GM04503 (cell line): ENCODE data around the gene KRTAP10-4.
"Not testable (repeated sequence)": the region's sequence is repeated elsewhere in the genome, so short reads cannot be mapped to it uniquely, and the experiment has no call there.

Experiments used
- DNase-seq: peaks from one replicate; pipeline ENCODE4 v3.0.0-alpha.2; 2012; ENCODE audit warnings: low read depth

The KRTAP10-4 gene

DNA sequence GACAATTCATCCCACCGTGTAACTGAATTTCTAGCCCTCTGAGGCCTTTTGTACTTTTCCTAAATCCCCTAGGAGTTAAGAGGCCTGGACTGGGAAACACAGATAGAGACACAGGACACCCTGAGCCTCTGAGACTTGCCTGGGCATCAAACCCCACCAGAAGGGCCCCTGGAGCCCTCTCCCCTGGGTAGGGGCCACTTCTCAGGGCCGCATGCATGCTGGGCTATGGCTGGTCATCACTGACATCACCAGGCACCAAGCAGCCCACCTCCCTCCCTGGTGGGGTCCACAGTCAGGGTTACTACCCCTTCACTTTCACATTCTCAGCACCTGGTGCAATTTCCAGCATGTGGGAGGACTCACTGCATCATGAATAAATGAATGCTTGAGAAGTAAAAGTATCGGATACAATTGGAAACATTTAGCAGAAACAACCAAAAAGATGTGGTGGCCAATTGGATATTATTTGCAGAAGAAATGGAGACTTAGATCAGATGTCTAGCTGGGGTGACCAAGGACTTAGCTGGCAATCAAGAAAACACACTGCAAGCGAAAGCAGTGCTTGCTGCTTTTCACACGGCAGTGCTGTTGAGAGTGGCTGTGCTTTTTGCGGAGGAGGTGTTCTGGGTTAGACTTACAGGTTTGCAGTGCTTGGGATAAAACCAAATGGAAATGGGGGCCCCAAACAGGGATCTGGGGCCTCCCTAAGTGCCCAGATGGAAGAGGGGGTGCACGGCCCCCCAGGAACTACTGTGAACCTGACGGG is 25.9 kb downstream of the KRTAP10-4 start:
- DNase-seq, result no peak

DNA sequence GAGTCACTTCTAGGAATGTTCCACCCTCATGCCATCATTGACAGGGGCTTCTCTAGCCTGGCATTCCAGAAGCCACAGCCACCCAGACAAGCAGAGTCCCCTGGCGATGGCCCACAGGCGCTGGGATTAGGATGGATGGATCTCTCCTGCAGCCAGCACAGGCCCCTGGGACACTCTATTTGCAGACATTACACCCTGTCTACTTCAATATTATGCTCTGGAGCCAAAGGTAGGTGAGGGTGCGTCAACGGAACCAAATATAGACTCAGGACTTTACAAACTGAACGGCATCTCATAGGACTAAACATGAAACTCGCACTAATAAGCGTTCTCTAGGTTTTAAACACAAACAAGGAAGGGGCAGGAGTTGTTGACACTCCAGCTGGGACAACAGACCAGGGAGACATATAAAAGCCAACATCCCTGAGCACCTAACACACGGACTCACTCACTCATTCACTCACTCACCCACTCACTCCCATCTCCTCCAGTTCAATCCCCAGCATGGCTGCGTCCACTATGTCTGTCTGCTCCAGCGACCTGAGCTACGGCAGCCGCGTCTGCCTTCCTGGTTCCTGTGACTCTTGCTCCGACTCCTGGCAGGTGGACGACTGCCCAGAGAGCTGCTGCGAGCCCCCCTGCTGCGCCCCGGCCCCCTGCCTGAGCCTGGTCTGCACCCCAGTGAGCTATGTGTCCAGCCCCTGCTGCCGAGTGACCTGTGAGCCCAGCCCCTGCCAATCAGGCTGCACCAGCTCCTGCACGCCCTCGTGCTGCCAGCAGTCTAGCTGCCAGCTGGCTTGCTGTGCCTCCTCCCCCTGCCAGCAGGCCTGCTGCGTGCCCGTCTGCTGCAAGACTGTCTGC is 26.8 kb downstream of the KRTAP10-4 start, which contains the start of gene KRTAP10-7:
Gene KRTAP10-7 (plus strand): TSS at position 480 of the 861 bp plus-strand sequence. CDS start 25 bp downstream, at position 505.
- not testable (repeated sequence) for DNase-seq

DNA sequence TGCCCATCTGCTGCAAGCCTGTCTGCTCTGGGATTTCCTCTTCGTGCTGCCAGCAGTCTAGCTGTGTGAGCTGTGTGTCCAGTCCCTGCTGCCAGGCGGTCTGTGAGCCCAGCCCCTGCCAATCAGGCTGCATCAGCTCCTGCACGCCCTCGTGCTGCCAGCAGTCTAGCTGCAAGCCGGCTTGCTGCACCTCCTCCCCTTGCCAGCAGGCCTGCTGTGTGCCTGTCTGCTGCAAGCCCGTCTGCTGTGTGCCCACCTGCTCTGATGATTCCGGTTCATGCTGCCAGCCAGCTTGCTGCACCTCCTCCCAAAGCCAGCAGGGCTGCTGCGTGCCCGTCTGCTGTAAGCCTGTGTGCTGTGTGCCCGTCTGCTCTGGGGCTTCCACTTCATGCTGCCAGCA is 27.6 kb downstream of the KRTAP10-4 start:
- DNase-seq, result not testable (repeated sequence)

DNA sequence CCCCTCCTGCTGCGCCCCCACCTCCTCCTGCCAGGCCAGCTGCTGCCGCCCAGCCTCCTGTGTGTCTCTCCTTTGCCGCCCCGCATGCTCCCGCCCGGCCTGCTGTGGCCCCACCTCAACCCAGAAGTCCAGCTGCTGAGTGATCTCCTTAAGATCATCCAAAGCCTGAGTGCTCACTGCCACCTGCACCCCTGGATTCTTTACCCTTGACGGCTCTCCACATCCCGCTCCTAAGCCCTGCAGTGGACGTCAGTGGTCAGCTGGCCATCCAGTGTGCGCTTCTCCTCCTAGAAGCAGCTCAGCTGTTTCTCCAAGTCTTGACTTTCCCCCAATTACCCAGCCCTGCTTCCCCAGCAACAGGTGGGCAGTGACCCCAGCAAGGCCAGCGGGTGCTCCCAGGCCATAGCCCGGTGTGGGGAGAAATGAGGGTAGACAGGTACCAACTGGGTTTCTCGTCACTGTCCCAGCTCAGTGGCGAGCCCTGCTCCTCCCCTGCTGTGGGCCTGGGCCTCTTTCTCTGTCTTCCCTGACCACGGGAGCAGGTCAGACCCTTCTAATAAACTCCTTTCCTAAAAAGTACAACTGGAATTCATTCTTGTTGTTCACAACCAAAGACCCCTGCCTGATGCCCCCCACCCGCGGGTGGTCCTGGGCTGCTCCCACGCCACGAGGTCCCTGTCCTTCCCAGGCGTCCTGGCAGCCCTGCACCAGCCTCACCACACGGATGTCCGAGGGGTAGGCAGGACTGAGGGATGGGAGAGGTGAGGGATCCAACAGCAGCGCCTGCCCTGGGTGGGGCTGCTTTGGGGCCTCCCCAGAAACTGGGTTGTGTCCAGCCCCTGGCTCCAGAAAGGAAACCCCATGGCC is 28.3 kb downstream of the KRTAP10-4 start:
- no peak for DNase-seq

DNA sequence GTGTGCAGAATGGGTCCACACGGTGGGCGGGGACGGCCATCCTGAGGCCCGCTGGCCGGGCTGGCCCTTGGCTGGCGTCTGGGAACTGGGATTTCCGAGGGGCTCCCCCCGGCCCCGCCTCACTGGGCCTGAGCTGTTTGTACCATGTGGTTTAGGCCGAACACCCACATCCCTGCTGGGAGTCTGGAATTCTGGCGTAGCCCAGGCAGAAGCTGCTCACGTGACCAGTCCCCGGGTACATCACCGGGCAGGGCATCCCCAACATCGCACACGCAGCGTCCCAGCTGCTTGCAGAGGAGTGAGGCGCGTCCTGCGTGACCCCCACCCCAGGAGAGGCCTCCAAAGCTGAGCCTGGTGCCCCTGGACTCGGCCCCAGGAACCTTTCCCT is 28.9 kb downstream of the KRTAP10-4 start:
- DNase-seq, result no peak

DNA sequence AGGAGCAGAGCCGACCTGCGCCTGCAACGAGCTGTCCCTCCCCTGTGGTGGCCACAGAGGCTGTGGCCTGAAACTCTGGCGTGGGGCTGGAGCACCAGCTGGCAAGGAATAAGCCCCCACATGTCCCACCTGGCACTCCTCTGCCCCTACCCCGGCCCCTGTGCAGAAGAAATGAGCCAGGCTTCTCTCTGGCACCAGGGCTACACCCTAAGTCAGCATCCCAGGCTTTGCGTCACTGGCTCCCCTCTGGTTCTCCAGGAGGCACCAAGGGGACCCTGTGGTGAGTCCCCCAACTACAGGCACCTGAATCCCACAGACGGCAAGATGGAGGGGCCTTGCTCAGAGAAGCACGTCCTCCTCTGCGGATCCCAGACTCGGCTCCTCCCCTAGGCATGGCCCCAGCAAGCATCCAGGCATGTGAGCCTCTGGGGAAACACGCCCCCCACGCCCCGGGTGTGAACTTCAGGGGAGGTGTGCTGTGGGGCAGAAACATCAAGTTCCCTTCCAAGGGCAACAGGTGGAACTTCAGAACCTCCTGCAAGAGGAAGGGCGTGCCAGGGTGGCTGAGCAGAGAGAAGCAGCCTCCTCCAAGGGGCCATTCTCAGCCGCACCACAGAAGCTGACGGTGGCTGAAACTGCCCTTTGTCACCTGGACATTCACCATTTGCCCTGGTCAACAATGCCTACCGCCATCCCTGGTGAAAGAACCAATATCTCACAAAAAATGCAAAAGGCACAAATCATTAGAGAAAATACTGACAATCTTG is 29.8 kb downstream of the KRTAP10-4 start:
- DNase-seq, result no peak

DNA sequence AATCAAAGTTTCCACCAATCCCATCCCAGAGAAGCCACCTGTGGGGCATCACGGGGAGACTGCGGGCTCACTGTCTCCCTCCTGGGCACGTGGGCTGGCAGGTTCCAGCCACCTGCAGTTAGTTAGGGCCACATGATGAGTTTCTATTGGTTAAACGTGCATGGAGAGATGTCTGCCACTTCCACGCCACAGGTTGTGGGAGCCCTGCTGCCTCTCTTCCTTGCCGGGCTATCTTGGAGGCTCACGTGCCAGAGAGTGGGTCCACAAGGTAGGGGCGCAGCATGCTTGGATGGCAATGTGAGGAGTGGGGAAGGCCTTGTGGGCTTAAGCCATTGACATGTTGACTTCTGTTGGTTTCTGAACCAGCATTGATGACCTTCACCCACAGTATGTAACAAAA is 30.4 kb downstream of the KRTAP10-4 start:
- DNase-seq, result no peak

DNA sequence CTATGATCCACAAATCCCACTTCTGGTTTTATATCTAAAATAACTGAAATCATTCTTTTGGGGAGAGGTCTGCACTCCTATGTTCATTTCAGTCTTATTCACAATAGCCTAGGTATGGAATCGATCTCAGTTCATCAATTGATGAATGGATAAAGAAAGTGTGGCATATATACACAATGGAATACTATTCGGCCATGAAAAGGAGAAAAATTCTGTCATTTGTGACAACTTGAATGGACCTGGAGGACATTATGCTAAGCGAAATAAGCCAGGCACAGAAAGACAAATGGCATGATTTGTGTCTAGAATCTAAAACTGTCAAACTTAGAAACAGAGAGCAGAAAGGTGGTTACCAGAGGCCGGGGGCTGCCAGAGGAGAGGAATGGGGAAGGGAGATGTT is 33.0 kb downstream of the KRTAP10-4 start:
- no peak for DNase-seq

DNA sequence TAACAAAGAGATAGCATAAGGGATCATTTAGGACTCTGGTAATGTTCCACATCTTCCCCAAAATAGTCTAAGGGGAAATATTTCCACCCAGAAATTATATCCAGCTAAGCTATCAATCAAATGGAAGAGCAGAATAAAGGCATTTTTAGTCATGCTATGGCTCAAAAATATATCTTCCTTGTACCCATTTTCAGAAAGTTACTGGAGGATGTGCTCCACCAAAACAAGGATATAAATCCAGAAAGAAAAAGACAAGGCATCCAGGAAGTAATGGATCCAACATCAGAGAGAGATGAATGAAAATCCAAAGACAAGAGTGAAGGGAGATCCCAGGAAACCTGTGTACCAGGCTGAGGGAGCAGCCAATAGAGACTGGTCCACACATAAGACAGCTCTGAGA is 35.7 kb downstream of the KRTAP10-4 start:
- no peak for DNase-seq

DNA sequence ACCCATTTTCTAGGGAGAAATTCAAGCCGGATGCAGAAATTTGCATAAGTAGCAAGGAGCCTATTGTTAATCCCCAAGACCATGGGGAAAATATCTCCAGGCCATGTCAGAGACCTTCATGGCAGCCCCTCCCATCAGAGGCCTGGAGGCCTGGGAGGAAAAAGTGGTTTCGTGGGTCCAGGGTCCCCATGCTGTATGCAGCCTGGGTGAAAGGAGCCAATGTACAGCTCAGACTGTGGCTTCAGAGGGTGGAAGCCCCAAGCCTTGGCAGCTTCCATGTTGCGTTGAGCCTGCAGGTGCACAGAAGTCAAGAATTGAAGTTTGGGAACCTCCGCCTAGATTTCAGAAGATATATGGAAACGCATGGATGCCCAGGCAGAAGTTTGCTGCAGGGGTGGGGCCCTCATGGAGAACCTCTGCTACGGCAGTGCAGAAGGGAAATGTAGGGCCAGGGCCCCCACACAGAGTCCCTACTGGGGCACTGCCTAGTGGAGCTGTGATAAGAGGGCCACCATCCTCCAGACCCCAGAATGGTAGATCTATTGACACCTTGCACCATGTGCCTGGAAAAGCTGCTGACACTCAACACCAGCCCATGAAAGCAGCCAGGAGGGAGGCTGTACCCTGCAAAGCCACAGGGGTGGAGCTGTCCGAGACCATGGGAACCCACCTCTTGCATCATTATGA is 36.8 kb downstream of the KRTAP10-4 start:
- not testable (repeated sequence) for DNase-seq

DNA sequence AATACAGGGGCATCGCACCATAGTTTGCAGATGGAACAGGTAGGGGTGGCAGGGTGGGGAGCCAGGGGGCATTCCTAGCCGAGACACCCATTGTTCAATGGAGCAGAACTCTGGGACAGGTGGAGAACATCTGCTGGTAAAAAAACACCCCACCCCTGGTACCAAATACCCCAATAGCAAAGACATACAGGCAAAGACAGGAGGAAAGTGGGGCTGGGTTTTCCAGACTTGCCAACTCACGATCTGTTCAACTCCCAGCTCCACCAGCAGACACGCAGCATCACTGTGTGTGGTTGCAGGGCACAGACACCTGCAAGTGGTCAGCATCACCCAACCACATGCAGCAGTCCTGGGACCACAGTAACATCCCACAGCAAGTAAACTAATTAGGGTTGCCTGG is 38.0 kb downstream of the KRTAP10-4 start:
- no peak for DNase-seq

DNA sequence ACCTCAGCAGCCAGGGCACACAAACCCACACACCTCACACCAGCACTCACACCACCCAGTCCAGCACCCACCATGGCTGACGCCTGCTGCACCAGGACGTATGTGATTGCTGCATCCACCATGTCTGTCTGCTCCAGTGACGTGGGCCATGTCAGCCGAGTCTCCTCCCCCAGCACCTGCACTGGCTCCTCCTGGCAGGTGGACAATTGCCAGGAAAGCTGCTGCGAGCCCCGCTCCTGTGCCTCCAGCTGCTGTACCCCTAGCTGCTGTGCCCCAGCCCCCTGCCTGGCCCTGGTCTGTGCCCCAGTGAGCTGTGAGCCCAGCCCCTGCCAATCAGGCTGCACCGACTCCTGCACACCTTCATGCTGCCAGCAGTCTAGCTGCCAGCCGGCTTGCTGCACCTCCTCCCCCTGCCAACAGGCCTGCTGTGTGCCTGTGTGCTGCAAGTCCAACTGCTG is 38.5 kb downstream of the KRTAP10-4 start, which contains the start of gene KRTAP10-8:
Gene KRTAP10-8 (plus strand): TSS at position 51 of the 458 bp plus-strand sequence. CDS start 22 bp downstream, at position 73.
- DNase-seq, result no peak

DNA sequence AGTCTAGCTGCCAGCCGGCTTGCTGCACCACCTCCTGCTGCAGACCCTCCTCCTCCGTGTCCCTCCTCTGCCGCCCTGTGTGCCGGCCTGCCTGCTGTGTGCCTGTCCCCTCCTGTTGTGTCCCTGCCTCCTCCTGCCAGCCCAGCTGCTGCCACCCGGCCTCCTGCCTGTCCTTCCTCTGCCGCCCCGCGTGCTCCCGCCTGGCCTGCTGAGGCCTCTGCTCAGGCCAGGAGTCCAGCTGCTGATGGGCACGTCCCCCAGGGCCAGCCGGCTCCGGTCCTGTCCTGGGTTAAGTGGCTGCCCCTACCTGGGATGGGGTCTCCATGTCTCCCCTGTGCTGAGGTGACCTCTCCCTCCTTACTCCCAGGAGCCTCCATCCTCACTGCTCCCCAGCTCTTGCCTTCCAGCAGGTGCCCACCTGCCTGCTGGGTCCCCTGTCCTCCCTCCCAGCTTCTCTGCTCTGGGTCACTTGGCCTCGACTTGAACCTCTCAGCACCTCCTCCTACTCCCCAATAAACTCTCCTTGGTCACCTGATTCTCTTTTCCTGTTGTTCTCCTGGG is 39.2 kb downstream of the KRTAP10-4 start:
- DNase-seq, result no peak

DNA sequence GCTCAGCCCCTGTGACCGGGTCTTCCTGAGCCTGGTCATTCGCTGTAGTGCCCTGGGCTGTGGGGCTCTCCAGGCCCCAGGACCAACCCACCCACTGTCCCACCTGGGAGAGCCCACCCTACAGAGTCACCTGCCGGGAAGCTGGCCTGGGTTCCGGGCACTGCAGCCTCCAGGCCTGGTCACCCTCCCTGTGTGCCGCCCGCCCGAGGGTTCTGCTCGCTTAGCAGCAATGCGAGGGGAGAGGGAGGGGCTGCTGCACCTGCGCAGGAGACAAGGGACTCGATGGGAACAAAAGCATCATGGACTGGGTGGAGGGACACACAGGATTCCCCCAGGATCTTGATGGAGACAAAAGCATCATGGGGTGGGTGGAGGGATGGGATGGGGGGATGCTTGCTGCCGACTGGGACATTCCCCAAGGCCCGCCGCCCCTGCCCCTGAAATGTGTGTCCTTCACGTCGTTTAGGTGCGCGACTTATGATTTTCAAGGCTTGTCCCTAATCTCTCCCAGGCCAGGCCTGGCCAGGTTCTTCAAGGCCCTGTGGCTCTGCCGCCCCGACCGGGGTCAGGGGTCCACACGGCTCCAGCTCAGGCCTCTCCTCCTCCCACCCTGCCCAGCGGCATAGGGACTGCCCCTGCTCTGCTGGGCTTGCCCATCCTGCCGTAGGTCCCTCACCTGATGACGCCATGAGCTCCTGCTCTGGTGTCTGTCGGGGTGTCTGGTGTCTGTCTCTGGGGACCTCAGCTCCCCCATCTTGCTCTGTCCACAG is 40.0 kb downstream of the KRTAP10-4 start:
- no peak for DNase-seq

DNA sequence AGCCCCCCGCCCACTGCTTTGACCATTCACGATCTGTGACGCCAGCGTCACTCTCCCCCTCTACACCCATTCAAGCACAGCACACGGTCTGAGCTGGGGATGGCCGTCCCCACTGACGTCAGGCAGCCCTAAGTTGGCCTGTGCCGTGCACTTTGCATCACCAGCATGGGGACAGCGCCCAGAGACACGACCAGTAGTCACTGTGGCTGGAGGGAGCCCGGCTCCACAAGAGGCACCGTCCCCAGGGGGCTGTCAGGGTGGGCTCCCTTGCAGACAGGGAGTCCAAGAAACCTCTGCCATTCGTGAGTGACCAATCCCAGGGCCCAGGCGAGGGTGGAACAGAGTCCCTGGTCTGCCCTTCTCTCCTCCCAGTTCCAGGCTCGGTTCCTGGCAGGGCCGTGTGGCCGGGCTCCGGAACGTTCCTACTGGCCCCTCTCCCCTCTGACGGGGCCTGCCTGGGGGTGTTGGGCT is 40.7 kb downstream of the KRTAP10-4 start:
- no peak for DNase-seq

DNA sequence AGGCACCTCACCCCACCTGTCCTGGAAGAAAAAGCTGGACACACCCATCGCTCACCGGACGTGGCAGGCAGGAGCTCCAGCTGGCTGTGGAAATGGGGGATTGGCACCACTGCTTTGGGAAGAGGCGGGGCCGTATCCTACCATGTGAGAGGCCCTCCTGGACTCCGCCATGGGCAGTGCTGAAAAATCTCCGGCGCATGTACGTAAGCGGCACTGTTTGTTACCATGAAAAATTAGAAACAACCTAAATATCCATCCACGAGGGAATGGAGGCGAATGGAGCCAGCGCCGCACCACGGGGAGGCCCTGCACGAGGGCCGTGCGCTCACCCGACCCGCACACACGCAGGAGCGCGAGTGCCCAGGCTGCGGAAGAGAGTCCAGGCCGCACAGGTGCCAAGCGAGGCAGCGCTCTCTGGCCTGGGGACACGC is 41.4 kb downstream of the KRTAP10-4 start:
- no peak for DNase-seq

DNA sequence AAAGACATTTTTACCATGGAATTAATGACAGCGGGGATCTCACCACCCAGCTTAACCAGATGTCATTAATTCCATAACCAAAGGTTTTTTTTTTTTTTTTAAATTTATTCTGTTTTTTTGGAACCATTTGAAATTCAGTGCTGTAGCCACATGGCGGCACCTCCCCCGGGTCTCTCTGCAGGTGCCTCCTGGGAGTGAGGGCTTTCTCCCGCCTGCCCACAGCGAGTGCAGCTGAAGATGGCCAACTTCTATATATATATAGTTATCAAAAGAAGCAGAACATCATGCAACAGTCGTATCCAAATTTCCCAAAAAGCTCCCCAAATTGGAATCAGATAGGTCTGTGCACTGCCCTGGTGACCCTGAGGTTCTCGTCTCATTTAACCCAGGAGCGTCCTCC is 41.9 kb downstream of the KRTAP10-4 start:
- no peak for DNase-seq

DNA sequence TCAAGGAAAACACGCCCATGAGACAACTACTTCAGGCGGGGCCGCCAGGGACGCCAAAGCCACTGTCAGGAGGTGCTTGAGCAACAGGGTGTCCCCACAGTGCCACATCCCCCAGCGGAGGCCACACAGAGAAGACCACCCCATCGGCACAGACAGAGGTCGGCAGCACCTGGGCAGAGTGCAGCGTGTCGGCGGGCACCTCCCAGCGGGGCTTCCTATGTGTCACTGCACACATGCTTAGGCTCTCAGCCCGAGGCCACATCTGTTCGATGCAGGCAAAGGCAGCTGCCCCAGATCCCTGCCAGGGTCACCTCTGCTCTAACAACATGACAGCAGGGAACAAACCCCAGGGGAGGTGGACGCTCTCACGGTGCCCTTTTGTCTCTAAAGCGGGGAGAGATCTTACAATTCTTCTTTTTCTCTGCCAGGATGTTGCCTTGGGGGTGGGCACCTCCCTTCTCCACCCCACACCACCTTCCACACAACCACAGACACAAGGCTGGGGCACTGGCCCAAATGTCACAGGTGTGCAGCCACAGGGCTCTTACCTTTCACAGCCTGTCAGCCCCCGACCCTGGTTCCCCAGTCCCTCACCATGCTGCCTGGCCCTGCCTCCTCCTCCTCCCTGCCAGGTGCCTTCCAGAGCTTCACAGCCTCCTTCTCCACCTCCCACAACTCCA is 42.5 kb downstream of the KRTAP10-4 start:
- DNase-seq, result no peak

DNA sequence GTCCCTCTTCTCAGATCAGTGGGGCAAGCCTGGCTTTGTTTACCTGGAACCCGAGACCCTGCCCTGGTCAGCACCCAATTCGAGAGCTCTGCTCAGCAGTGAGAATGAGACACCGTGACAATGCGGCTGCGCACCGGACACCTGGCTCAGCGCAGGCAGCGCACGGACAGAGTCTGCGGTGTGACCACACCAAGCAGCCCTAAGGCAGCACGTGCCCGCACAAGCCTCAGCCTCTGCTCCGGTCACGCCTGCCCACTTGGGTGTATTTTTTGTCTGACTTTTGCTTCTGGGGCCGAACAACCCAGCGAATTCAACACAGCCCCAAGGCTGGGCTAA is 43.0 kb downstream of the KRTAP10-4 start:
- no peak for DNase-seq
